Gastrocnemius medialis (tissue), 4 donors: Measurements from ENCODE around the gene NCOA3. TPM values are rescaled to one million over a fixed set of nuclear protein-coding genes. Genes with fewer than 3 reads are reported as not detected.
A peak's percentile ranks its signal among the peaks of the same experiment; 100 is the strongest.
"Not testable (repeated sequence)": the region's sequence is repeated elsewhere in the genome, so short reads cannot be mapped to it uniquely, and the experiment has no call there.

Experiments used
- ATAC-seq, 2 donors: fragments of 150-250 bp; one replicate each; pipeline ENCODE4 v1.9.1; 2016
- DNase-seq, 2 donors: peaks; one replicate each; pipeline ENCODE4 v3.0.0-alpha.2; 2019
- H3K27ac ChIP-seq, 4 donors: fragments of 200-600 bp; sonication (generic); 1 replicate in 1 of 4; 2 replicates in 3 of 4; pipeline ENCODE4 v1.5.1; 2016 to 2018; ENCODE audit warnings: mild to moderate bottlenecking in 2 of 4, moderate library complexity in 1 of 4
- H3K27me3 ChIP-seq, 3 donors: fragments of 200-600 bp; sonication (generic) in 2 of 3; 1 replicate in 1 of 3; 2 replicates in 2 of 3; pipeline versions ENCODE4 v1.5.1 to v1.6.0; 2016 to 2019; ENCODE audit warnings: mild to moderate bottlenecking in 1 of 3, moderate library complexity in 1 of 3
- H3K36me3 ChIP-seq, 2 donors: fragments of 200-600 bp; sonication (generic) in 1 of 2; one replicate each; pipeline ENCODE4 v1.5.1; 2017 to 2018
- H3K4me1 ChIP-seq, 2 donors: fragments of 200-600 bp; sonication (generic) in 1 of 2; one replicate each; pipeline ENCODE4 v1.5.1; 2016 to 2017; ENCODE audit warnings: mild to moderate bottlenecking in 2 of 2
- H3K4me3 ChIP-seq, 4 donors: fragments of 200-600 bp; sonication (generic) in 3 of 4; 1 replicate in 1 of 4; 2 replicates in 3 of 4; pipeline ENCODE4 v1.5.1; 2016 to 2019; ENCODE audit warnings: mild to moderate bottlenecking in 2 of 4
- H3K9me3 ChIP-seq, 3 donors: fragments of 200-600 bp; sonication (generic) in 2 of 3; 1 replicate in 1 of 3; 2 replicates in 2 of 3; pipeline ENCODE4 v1.5.1; 2016 to 2019
- POLR2A ChIP-seq, 2 donors: fragments of 450-650 bp; IDR thresholded peaks; one replicate each; pipeline ENCODE4 v1.6.1; 2017; ENCODE audit warnings: antibody characterized with exemption in 2 of 2, mild to moderate bottlenecking in 2 of 2, moderate library complexity in 2 of 2
- in situ Hi-C, 4 donors: fragments of 200-750 bp; cut with MboI; loops; one replicate each; pipeline versions ENCODE4 v1.15.0 to v1.8.0; 2017; ENCODE audit warnings: low sequenced_read_pairs in 4 of 4
- intact Hi-C: fragments of 100-400 bp; cut with DNase I; formaldehyde crosslinking; loops from one replicate; pipeline ENCODE4 v1.15.1; 2023; ENCODE audit warnings: low total_unique reads
- total RNA-seq, 4 donors: library from RNA; depleted of rRNA; stranded (reverse); fragments of >200 nt; gene quantifications; one replicate each; pipeline versions ENCODE4 v1.1.0 to v1.2.3, GENCODE V29; 2016
- TF ChIP-seq, protein P1 (sequence below), 5 experiments: fragments of 450-650 bp in 3 of 5; fragments of 200-600 bp in 2 of 5; sonication (generic) in 2 of 5; IDR thresholded peaks in 4 of 5; conservative IDR thresholded peaks in 1 of 5; 1 replicate in 4 of 5; 2 replicates in 1 of 5; pipeline ENCODE4 v1.5.1; 2016 to 2019; ENCODE audit warnings: antibody characterized with exemption in 5 of 5, mild to moderate bottlenecking in 3 of 5, moderate library complexity in 3 of 5

The NCOA3 gene
- total RNA-seq, 4 donors from 2014 or later = 52.5 to 86.1 (median 70.1) TPM

- peak overlapping the region; percentile 80 to 87 (median 84) for H3K27ac ChIP-seq
- peak overlapping the region in 3 of 4 donors; percentile 5 to 7 (median 5) for H3K4me3 ChIP-seq
- ATAC-seq (peak; percentile 94 to 95), DNase-seq (peak; percentile 87 to 93)
- TF ChIP-seq, protein P1, sequence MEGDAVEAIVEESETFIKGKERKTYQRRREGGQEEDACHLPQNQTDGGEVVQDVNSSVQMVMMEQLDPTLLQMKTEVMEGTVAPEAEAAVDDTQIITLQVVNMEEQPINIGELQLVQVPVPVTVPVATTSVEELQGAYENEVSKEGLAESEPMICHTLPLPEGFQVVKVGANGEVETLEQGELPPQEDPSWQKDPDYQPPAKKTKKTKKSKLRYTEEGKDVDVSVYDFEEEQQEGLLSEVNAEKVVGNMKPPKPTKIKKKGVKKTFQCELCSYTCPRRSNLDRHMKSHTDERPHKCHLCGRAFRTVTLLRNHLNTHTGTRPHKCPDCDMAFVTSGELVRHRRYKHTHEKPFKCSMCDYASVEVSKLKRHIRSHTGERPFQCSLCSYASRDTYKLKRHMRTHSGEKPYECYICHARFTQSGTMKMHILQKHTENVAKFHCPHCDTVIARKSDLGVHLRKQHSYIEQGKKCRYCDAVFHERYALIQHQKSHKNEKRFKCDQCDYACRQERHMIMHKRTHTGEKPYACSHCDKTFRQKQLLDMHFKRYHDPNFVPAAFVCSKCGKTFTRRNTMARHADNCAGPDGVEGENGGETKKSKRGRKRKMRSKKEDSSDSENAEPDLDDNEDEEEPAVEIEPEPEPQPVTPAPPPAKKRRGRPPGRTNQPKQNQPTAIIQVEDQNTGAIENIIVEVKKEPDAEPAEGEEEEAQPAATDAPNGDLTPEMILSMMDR (IDR thresholded peaks at IDR 0.05 in 4 of 5, conservative IDR thresholded peaks at IDR 0.05 in 1 of 5) = no peak
- TF ChIP-seq POLR2A (IDR thresholded peaks at IDR 0.05) = peak in 1 of 2 donors; percentile 28
- intact Hi-C loops = loop anchor here (2.0 kb wide), 1 partner anchor 29 kb away; no protein-coding TSS in a partner anchor
- H3K4me1 ChIP-seq = peaks cover 19 to 21% of the 10 kb centered on the region in 2 donors
- no peaks in the 10 kb centered on the region for H3K27me3 ChIP-seq
- H3K36me3 ChIP-seq = no peaks in the 10 kb centered on the region
- in situ Hi-C loops = no loop called here
- H3K9me3 ChIP-seq = no peaks in the 10 kb centered on the region
Observed at GRCh38 chr20:47493175-47493962, 8.3 kb upstream of the NCOA3 start.

- Histone ChIP-seq H3K36me3 (no peaks in the 10 kb centered on the region), H3K27me3 (no peaks in the 10 kb centered on the region), H3K4me3 (peak overlapping the region in 2 of 4 donors; percentile 5 to 7), H3K4me1 (peaks cover 19 to 21% of the 10 kb centered on the region in 2 donors), H3K9me3 (no peaks in the 10 kb centered on the region), H3K27ac (peak overlapping the region; percentile 80 to 87 (median 84))
- intact Hi-C loops (loop anchor here (2.0 kb wide), 1 partner anchor 29 kb away; no protein-coding TSS in a partner anchor), in situ Hi-C loops (no loop called here)
- TF ChIP-seq POLR2A (IDR thresholded peaks at IDR 0.05) = no peak
- TF ChIP-seq, protein P1 (IDR thresholded peaks at IDR 0.05 in 4 of 5, conservative IDR thresholded peaks at IDR 0.05 in 1 of 5) = no peak
- ATAC-seq = no peak
- DNase-seq = no peak
Observed at GRCh38 chr20:47493963-47494293, 7.8 kb upstream of the NCOA3 start.

- peaks cover 19 to 21% of the 10 kb centered on the region in 2 donors for H3K4me1 ChIP-seq
- H3K27me3 ChIP-seq, H3K9me3 ChIP-seq, DNase-seq, in situ Hi-C loops, H3K4me3 ChIP-seq, ATAC-seq, intact Hi-C loops, H3K36me3 ChIP-seq: not testable (repeated sequence)
- peak overlapping the region; percentile 80 to 87 (median 84) for H3K27ac ChIP-seq
Observed at GRCh38 chr20:47494606-47495005, 7.1 kb upstream of the NCOA3 start.

DNA sequence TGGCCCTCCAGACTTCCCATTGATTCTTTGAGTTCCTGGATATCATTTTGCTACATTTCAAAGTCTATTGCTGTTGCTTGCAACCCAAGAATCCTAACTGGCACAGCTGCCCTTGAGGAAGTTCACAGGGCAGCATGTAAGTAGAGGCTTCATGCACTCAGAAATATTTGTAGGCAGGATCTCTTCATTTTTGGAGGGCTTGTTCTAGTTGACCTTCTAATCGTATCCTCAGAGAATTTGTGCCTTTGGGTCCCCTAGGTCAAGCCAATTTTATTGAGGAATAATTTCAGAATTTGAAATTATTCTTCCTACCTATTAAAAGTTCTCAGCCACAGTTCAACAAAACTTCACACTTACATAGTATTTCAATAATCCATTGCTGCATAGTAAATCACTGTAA is 5.6 kb upstream of the NCOA3 start:
- in situ Hi-C loops = no loop called here

GRCh38 chr20:47498606-47499005 is 3.1 kb upstream of the NCOA3 start:
- peak overlapping the region in 2 of 4 donors; percentile 17 to 21 for H3K27ac ChIP-seq
- no peaks in the 10 kb centered on the region for H3K36me3 ChIP-seq
- DNase-seq = no peak
- in situ Hi-C loops = no loop called here
- no peak for ATAC-seq
- peaks cover 20 to 21% of the 10 kb centered on the region in 2 donors for H3K4me1 ChIP-seq
- no peak for TF ChIP-seq POLR2A (IDR thresholded peaks at IDR 0.05)
- TF ChIP-seq, protein P1 (IDR thresholded peaks at IDR 0.05 in 4 of 5, conservative IDR thresholded peaks at IDR 0.05 in 1 of 5) = no peak
- intact Hi-C loops = no loop called here
- H3K4me3 ChIP-seq = no peak overlapping the region
- no peaks in the 10 kb centered on the region for H3K9me3 ChIP-seq
- no peaks in the 10 kb centered on the region for H3K27me3 ChIP-seq

More for the DNA sequence above, 5.6 kb upstream of the NCOA3 start:
- no peaks in the 10 kb centered on the region for H3K27me3 ChIP-seq
- DNase-seq (no peak), ATAC-seq (no peak)
- peaks cover 19 to 23% of the 10 kb centered on the region in 2 donors for H3K4me1 ChIP-seq
- H3K9me3 ChIP-seq = no peaks in the 10 kb centered on the region
- intact Hi-C loops = no loop called here
- no peaks in the 10 kb centered on the region for H3K36me3 ChIP-seq
- no peak overlapping the region for H3K27ac ChIP-seq
- H3K4me3 ChIP-seq = no peak overlapping the region
- no peak for TF ChIP-seq POLR2A (IDR thresholded peaks at IDR 0.05)
- TF ChIP-seq, protein P1 (IDR thresholded peaks at IDR 0.05 in 4 of 5, conservative IDR thresholded peaks at IDR 0.05 in 1 of 5) = no peak
